Left renal pelvis (tissue), 4 donors: Measurements from ENCODE around the gene ENOSF1. TPM values are rescaled to one million over a fixed set of nuclear protein-coding genes. Genes with fewer than 3 reads are reported as not detected.
"Not testable (repeated sequence)": the region's sequence is repeated elsewhere in the genome, so short reads cannot be mapped to it uniquely, and the experiment has no call there.

Experiments used
- DNase-seq, 4 donors: peaks; one replicate each; pipeline ENCODE4 v3.0.0-alpha.2; 2013; ENCODE audit warnings: low read depth in 4 of 4, low spot score in 3 of 4
- polyA plus RNA-seq, 4 donors: library from polyadenylated mRNA; unstranded; fragments of 120-200 nt; gene quantifications; one replicate each; pipeline ENCODE4 v1.2.1, GENCODE V29; 2013; ENCODE audit not compliant: insufficient read length in 4 of 4

Gene ENOSF1
- polyA plus RNA-seq, 4 donors: 24.8 to 139 (median 72.3) TPM

DNA sequence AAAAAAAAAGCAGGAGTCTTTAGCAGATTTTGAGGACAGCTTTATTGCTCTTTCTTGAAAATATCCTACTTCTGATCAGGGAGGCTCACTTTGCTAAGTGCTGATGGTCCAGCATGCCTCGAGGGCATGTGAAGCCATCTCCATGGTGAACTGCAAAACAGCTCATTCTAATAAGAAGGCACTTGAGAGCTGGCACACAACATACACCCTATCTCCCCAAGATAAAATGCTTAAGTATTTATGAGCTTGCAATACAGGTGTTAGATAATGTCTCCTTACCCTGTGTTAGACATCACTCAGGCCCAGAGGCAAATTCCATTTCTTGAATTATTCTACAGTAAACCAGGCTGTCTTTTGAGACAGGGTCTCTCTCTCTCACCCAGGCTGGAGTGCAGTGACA is 2.7 kb downstream of the ENOSF1 start:
- no peak for DNase-seq

DNA sequence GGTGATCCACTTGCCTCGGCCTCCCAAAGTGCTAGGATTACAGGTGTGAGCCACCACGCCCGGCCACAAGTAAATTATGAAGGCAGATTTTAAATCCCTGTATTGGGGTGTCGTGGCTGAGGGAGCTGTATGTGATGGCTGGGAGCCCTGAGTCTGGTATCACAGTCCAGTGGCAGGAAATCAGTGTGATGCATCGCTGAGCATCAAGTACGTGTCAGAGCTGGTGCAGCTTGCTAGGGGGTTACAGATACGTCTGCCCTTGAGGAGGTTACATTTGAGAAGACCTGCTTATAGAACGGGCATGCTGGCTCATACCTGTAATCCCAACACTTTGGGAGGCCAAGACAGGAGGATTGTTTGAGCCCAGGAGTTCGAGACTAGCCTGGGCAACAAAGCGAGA is 4.3 kb downstream of the ENOSF1 start:
- DNase-seq: no peak

DNA sequence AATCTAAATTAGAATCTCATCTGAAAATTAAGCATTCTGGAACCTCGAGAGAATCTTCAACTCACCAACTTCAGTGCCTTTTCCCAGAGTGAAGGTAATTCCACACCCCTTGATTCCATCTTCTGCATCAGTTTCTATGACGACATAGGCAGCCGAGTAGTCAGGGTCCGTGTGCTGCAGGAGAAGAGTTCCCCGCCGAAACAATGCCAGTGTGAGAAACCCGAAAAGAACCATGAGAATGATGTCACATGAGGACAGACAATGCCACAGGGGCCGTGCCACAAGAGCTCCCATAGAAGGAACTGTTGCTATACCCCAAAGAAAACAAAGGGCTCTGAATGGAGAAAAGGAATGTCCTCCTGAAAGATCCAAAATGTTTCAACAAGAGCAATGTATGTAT is 6.0 kb downstream of the ENOSF1 start:
- DNase-seq: no peak

DNA sequence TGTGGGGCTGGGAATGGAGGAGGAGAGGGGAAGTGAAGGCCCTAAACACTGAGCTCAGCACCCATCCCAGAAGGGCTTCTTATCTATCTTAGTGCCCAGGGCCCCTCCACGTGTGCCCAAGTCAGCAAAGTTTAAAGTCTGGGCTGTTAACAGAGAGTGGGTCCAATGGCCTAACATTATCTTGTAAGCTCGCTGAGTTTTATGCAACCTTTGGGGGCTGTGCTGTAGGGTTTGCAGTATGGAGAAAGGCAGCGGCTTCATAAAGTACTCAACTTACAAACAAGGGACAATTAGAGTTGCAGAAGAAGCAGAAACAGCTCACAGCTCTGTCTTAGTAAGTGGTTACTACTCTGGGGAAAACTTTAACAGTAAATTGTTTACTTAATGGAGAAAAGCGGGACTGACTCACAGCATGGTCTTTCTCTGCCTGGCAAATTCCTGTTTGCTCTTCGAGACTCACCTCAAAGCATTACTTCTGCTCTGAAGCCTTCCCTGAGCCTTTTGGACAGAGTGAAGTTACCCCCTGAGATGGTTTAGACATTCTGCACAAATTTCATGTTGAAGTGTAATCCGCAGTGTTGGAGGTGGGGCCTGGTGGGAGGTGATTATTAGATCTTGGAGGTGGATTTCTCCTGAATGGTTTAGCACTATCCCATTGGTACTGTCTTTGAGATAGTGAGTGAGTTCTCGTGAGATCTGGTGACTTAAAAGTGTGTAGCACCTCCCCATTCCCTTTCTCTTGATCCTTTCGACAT is 9.0 kb downstream of the ENOSF1 start:
- no peak for DNase-seq

DNA sequence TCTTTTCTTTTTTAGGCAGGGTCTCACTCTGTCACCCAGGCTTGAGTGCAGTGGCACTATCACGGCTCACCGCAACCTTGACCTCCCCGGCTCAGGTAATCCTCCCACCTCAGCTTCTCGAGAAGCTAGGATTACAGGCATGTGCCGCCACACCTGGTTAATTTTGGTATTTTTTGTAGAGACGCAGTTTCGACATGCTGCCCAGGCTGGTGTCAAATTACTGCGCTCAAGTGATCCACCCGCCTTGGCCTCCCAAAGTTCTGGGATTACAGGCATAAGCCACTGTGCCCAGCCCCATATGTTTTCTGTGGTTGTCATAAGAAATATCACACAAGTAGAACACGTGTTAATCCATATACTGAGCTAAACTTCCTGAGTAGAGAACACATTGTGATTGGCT is 14.6 kb downstream of the ENOSF1 start:
- peak in 1 of 4 donors; percentile 6 for DNase-seq

DNA sequence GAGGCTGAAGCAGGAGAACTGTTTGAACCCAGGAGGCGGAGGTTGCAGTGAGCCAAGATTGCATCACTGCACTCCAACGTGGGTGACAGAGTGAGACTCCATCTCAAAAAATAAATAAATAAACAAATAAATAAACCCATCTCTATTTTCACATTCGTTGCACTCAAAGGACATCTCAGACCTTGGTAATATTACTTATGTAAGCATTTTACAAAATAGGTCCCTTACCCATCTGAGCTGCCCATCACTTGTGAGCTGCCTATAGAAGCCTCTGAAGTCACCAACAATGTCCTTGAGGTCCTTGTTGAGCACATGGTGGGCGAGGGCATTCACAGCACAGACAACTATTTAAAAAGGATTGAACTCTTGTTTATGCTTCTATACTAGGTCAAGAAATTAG is 15.4 kb downstream of the ENOSF1 start:
- no peak for DNase-seq

DNA sequence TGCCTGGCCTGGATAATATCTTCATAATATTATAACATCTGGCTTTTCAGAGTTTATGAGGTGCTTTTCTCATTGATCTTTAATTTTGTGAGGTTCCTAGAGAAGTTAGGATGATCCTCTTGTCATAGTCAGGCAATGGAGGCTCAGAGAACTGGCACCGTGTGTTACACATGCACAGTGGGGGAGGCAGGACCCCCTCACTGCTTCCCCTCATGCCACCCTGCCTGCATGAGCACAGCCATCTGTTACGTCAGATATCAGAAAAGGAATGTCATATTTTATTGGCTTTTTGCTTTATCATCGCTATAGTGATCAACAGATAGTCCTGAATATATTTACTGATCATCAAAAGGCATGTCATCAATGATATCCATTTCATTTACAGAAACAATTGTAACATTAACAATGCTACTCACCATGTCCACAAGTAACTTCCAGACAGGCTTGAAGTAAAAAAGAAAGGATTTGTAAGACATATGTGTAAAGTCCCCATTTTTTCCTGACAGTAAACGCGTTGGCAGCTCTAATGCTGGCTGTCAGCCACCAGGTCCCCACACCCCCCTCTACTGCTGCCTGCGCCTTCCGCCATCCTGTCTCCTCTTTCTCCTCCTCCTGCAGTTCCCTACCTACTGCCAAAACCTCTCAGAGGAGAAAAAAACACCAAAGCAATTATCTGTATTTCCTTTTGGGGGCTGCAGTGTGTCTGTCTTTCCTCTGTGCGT is 18.8 kb downstream of the ENOSF1 start:
- no peak for DNase-seq

DNA sequence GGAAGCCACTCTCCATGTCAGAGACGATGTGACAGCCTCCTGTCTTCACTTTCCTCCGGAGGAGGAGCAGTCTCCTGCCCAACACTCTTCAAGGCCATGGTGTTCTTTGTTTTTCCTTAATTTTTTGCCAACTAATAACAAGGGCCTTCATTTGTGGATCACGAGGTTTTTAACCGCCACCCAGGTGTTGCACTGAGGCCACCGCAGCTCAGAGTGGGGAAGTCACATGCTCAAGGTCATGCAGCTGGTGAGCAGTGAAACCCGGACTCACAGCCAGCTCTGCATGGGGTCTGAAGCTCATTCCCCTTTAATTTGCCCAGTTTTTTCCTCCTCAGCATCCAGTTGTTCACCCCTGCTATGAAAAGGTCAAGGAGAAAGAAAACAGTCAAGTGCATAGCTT is 19.6 kb downstream of the ENOSF1 start:
- no peak for DNase-seq

DNA sequence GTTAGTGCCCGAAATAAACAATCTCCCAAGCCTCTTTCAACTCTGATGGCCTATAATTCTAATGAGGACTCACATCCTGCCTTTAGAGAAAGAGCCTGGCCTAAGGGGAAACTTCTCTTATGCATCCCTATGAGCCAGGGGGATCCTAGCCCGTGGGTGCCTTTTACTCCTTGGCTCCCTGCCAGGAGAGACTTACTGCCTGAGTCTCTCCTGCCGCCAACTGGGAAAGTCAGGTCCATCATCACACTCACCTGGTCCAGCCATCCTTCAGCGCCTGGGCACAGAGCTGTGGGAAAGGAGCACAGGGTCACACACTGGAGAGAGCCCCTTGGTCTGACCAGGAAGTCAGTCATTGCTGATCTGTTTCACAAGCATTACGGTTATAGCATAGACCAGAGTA is 24.1 kb downstream of the ENOSF1 start:
- DNase-seq: no peak

DNA sequence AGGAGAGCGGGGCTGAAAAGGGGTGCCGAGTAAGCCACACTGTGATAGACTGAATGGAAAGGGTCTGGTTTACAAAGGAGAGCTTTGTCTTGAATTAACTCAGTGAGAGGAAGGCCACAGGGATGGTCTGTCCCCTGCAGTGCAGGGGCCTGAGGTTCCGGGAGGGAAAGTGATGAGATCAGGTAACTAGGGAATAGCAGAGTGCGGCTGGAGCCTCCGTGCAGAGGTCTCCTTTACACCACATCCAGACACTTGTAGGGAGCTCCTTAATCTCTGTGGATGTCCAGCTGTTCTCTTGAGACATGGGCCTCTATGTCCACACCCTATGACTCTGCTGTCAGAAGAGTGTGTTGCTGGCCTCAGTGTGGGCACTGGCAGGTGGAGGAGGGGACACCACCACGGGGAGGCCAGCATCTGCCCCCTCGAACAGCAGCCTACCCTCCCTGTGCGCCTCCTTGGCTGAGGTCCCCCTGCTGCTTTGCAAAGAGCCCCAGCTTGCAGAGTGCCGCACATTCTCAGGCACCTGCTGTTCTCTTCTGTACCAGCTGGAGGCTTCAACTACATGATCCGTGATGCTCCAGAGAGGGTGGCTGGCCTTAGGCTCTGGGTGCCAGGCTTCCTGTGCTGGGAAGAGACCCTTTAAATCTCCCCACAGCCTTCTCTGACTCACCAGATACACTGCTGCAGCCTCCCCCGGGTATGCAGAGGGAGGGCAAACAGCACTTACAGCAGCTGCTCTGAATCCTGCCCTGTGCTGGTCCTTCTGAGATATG is 25.9 kb downstream of the ENOSF1 start:
- DNase-seq: no peak

DNA sequence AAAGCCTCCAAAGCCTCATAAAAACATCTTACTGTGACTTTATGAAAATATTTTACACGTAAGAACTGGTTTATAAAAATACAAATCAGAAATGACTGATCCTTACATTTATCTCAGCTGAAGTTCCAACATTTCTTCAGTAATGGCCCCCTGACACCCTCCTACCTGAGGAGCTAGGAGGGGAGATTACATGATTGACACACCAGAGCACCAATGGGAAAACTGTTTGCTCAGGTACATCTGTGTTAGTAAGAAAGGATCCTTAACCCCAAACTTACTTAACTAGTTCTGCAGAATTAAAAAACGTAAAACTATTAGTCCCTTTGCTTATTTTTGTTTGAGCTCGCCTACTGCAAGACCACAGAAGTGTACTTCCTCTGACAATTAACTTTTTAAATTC is 27.0 kb downstream of the ENOSF1 start:
- no peak for DNase-seq

DNA sequence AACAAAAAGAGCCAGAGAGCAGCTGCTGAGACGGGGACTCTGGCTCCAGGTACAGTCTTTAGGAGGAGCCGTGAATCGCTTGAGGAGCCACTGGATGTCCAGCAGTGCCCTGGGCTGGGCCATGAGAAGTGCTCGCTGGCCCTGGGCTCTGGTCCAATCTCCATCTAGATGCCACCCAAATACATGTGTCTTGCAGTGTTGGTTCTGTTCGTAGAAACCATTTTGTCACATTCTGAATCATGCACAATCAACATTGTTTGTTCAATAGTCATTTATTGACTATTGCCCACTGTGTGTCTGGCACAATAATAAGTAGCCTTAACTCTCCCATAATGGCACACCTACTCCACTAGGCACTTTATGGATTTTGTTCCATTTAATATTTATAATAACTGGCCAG is 28.9 kb downstream of the ENOSF1 start:
- no peak for DNase-seq

DNA sequence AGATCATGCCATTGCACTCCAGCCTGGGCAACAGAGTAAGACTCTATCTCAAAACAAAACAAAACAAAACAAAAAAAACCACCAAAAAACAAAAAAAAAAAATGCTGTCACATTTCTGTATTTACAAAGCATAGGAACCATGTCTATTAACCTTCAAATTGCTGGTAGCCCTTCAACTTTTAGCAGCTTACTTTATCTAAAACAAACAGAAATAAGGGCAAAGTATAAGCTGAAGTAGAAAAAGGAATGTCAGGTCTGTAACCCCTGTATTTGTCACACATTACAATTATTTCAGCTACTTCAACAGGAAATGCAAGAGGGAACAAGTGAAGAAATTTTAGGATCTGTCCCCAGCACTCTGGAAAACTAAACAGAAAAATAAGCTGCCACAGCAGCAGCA is 29.6 kb downstream of the ENOSF1 start:
- no peak for DNase-seq

DNA sequence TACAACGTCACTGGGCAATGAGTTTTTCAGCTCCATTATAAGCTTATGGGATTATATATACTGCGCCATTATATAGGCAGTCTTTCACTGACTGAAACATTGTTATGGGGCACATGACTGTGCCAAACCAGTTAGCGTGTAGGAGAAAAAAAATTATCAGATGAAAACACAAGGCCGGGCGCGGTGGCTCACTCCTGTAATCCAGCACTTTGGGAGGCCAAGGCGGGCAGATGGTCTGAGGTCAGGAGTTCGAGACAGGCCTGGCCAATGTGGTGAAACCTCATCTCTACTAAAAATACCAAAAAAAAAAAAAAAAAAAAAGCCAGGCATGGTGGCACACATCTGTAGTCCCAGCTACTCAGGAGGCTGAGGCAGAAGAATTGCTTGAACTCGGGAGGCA is 30.0 kb downstream of the ENOSF1 start:
- DNase-seq: not testable (repeated sequence)

DNA sequence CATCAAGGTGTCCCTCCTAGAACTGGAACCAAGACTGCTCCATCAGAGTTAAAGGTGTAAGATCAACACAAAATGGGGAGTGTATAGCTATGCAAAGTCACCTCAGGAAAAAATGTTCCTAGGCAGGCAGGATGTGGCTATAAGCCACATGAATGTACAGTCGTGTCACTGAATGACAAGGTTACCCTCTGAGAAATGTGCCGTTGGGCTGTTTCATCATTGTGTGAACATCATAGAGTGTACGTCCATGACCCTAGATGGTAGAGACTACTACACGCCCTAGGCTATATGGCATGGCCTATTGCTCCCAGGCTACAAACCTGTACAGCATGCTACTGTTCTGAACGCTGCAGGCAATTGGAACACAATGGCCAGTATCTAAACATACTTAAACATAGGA is 30.4 kb downstream of the ENOSF1 start:
- DNase-seq: no peak

DNA sequence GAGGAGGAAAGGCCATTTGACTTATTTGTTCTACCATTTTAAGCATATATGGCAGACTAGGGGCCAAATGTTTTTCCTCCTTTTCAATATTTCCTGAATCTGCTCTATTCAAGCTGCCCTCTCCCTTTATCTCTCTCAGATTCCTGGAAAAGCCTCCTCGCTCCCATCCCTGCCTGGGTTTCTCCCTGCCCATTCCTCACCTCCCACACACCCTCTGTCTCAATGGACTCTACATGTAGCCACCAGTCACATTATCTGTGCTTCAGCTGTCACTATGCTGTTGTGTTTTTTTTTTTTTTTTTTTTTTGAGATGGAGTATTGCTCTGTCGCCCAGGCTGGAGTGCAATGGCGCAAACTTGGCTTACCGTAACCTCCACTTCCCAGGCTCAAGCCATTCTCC is 32.0 kb downstream of the ENOSF1 start:
- no peak for DNase-seq

DNA sequence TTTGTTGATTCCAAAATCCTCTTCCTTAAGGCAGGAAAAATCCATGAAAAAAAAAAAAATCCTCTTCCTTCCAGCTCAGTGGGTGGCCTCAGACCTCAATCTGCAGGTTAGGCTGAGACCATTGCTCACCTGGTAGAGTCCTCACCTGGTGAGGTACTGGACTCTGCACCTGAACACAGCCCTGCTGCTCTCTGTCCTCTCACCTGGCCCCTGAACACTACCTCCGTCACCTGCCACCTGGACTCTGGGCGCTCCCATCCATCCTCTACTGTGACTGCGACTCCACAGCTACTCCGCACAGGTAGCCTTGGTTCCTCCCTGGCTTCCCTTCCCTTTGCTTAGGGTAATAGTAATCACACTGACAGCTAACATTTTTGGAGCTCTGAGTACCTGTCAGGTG is 32.9 kb downstream of the ENOSF1 start:
- no peak for DNase-seq

DNA sequence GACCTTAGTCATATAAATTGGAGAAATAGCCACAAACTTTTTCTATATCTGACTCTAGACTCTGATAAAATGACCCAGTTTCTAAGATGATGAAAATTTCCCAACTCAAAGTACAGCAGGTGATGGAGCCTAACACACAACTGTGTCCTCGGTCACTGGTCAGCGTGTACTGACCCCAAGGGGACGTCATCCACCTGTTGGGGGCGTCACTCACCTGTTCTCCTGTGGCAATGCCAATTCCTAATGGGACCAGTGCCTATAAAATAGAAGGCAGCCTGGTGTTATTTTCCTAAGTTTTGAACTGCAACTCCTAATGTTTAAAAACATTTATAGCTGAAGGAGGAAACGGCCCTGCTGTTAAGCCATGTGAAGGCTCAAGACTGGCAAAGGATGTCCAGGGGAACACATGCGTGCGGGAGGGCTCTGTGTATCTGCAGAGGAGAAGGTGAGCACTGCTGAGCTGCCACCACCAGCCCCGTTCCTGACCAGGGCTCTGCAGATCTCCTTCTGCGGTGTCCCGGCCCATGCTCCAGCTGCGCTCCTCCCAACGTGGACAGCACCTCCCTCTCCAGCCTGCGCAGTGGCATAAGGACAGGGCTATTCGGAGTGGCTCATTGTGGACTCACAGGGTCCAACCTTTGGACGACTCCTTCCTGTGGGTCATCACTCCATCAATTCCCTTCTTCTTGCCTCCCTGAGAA is 33.8 kb downstream of the ENOSF1 start:
- DNase-seq: no peak

DNA sequence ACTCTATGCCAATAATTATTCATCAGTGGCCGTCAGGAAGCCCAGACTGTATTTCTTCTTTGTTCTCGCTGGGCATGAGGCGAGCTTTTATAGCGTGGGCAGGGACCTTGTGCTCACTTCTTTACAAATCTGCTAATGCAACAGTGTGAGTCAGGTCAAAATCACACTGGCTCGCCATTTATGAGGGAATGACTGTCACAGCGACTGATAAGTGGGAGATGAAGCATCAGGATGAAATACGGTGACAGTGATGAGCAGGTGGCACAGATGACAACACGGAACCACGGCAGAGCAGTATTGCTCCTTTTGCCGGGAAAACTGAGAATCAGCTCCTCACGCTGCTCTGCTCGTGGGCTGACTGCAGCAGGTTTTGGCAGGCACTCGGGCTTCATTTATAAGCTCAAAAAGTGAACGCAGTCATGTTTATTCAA is 34.5 kb downstream of the ENOSF1 start:
- no peak for DNase-seq

DNA sequence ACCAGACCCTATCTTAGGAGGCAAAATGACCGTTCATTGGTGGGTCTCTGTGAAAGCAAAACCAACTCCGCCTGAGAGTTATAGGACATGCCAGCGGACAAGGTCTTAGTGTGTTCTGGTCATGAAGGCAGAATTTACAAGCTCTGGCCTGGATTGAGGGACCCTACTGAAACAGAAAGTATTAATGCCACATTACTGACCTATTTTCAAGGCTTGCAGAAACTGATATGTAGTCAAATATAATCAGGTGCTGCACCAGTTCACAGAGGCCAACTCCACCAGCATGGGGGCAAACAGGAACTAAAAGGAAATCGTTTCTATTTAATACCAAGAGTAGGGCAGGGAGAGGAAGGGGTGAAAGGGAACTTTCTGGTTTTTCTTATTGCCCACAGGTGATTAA is 35.3 kb downstream of the ENOSF1 start:
- DNase-seq: no peak

DNA sequence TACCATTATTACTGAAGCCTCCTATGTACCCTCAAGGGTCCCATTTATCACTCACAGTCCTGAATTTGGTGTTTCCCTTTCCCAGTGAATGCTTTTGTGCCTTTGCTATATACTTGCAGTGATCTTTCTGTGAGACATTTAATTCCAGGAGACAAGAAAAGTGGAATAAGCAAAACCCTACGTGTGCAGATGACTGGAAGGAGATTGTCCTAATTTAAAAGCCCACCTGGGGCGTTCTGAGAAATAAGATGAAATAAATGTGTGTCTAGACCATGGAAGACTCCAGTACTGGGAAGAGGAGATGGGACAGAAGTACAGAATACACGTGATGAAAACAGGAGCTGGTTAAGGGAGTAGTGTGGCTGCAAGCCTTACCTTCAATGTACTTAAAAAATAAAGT is 35.7 kb downstream of the ENOSF1 start:
- DNase-seq: no peak
